AML-193 (cell line): ENCODE measurements around the gene MUSTN1.

Experiments used
- DNase-seq, 2 experiments: peaks; one replicate each; lab custom pipeline; 2025; lab: John Stamatoyannopoulos, UW

MUSTN1 gene

DNA sequence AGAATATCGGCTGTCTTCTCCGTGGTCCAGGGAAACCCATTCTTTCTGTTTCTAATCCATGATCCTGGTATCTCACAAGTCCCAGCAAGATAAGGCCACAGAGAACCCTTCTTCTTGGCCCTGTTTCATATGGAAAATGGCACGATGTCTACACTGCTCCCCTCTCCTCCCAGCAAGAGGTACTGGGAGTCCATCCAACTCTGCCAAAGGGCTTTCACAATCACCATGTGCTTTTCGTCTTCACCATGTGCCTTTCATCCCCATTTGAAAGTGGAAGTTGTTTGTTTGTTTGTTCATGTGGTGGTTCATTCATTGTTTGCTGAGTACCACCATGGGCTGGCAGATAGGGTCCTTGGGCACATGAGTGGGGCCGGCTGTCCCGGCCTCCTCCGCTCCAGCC, 34.7 kb downstream of the MUSTN1 start:
- no peak for DNase-seq

DNA sequence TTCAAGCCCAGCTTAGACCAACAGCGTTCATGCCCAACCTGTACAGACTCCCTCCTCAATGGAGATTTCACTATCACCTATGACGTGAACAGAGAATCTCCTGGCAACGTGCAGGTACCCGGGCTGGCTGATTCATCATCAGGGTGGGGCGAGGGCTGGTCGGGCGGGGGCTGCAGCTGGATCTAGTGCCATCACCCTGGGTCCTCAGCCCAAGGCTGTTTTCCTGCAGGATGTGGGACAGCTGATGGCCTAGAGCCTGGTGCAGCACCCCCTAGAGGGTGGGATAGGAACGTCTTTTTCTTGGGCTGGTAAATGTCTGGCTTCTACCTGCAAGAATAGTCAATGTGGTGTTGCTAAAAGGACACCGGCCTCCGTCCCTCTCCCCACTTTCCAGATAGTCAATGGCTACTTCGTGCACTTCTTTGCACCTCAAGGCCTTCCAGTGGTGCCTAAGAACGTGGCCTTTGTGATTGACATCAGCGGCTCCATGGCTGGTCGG, 35.8 kb downstream of the MUSTN1 start:
- peak; percentile 13 to 54 for DNase-seq

DNA sequence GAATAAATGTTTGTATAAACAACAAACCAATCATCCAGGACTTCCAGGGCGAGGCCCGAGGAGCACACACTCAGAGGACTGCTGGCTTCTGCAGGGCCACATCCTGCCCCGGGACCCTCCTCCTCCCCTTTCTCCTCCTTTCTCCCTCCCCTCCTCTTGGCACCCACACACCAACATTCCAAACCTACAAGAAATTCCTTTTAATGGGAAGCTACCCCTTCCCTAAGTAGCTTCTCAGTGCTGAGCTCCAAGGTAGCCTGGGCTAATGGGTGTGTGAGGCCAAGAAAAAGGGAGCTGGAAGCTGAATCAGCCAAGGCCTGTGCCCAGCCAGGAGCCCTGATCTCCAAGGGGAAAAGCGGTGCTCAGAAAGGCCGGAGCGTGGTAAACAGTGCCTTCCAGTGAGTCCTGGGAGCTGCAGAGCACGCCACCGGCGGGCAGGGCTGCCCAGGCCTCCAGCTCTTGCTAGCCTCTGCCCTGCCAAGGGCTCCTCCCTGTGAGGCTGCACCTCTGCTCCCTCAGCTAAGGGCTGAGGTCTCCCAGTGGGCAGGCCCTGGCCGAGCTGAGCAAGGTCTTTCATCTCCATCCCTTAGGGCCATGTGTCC, 36.3 kb downstream of the MUSTN1 start:
- no peak for DNase-seq

DNA sequence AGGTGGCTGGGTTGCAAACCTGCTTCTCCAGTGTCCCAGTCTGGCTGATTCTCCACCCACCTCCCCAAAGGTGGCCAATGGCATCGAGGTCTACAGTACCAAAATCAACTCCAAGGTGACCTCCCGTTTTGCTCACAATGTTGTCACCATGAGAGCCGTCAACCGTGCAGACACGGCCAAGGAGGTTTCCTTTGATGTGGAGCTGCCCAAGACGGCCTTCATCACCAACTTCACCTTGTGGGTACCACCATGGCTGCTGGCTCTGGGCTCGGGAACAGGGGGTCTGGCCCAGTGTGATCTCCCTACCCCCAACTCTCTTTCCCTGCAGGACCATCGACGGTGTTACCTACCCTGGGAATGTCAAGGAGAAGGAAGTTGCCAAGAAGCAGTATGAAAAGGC, 38.4 kb downstream of the MUSTN1 start:
- no peak for DNase-seq

DNA sequence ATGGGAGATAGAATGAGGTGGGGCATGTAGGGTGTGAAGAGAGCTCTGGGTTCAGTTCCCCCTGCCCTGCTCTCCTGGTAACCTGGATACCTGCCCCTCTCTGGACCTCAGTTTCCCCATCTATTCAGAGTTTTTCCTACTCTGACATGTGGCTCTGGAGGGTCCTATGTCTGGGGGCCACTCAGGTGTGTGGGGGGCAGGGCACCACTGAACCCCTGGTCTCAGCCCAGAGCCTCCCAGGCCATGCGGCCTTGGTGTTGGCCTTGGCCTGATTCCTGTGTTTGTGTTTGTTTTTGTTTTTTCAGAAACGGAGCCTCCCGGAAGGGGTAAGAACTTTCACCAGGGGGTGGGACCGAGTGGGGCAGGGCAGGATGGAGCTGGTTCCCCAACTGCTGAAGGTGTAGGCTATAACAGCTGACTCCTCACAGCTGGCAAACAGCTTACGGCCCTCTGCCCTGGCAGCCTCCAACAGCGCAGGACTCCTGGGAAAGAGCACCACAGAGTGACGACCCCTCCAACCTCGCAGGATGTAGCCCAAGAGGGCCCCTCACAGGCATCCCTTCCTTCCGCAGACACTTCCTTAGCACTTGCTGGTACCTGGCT, 39.4 kb downstream of the MUSTN1 start:
- DNase-seq, result no peak

DNA sequence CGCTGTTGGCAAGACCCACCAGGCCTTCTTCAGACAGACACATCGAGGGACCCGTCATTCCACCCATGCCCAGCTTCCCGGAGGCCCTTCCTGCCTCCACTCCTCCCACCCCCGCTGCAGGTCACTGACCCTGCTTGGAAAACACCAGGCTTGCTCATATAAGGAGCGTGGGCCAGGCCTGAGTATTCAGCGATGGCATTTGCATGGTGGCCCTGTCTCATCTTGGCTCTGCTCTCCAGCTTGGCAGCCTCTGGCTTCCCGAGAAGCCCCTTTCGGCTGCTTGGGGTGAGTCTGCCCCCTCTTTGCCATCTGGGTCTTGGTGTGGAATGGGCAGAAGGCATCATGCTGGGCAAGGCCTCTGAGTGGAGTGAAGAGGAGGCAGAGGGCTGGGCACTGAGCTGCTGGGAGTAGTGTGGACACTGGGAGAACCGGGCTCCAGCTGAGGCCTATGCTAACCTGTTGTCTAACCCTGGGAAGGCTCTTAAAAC, 40.2 kb downstream of the MUSTN1 start, which contains the start of gene ITIH3:
Gene ITIH3, plus strand, starts transcription at position 185 of the 488 bp plus-strand sequence. Its CDS starts 8 bp downstream, at position 193.
- DNase-seq, result no peak

DNA sequence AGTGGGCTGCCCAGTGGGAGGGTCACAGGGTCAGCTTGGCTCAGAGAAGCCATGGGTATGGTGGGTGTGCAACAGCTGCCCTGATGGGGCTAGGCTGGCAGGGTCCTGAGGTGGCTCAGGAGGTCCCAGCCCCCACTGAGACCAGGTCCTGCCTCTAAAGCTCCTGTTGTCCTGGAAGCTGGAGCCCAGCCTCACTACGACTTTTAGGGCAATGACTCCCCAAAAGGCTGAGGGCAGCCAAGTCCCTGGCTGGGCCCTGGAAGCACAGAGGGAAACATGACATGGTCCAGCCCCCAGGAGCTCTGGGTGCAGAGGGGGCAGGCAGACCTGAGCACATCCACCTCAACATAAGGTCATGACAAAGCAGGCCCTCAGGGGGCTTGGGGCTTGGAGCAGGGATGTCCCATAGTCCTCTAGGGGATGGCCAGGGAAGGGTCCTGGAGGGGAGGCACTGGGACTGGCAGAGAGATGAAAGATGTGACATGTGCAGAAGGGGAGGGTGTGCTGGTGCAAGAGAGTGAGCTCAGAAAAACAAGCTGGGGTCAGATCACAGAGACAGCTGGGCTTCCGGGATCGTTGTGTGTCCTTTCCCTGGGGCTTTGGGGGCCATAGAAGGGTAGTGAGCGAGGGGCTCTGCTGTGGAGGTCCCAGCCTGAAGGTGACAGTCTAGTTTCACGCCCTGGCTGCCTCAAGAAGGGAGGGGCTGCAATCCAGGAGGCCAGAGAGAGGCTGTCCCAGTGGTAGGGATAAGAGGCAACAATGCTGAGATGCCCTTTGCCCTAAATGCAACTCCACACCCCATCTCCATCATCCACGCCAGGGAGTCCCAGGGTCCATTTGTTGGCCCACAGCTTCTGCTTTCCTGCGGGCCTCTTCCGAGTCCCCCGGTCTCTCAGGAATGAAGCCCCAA, 40.9 kb downstream of the MUSTN1 start:
- DNase-seq, result no peak

DNA sequence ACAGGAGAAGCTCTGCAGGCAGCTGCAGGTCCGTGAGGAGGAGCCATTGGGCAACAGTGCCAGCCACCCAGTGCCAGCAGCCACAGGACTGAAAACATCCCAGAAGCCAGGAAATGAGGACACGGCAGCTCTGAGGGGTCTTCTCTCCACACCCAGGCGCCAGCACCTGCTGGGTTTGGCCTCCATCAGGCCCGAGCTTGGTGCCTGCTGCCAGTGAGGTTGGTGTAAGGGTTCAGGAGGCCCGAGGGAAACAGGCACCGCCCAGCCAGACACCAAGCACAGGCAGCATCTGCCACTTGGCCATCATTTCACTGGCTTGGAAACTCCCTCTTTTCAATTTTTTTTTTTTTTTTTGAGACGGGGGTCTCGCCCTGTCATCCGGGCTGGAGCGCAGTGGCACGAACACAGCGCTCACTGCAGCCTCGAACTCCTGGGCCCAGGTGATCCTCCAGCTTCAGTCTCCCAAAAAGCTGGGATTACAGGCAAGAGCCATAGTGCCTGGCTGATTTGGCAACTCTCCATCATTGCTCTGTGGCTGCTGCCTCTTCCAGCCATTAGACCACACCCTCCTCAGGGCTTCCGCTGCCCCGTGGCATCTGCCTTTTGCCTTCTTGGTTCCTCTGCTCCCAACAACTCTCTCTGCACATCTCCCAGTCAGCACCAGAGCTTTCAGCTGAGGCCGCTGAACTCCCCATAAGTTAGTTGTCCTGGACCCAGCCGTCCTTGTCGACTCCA, 41.7 kb downstream of the MUSTN1 start:
- no peak for DNase-seq

DNA sequence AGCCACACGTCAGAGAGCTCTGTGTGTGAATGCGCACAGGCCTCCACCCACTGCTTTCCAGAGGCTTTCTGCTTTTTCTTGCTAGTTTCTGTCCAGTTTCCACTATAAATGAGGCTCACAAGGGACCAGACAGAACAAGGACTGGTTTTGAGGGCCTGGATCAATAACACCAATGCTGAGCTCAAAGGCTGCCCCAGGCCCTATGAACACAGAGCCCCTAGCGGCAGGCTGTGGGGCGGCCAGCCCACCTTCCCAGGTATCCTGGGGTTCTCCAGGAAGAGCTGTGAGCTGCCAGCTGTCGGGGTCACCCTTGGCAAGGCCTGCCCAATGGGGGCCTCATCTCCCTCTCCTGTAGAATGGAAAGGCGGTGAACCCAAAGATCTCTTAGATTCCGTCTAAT, 42.4 kb downstream of the MUSTN1 start:
- no peak for DNase-seq

DNA sequence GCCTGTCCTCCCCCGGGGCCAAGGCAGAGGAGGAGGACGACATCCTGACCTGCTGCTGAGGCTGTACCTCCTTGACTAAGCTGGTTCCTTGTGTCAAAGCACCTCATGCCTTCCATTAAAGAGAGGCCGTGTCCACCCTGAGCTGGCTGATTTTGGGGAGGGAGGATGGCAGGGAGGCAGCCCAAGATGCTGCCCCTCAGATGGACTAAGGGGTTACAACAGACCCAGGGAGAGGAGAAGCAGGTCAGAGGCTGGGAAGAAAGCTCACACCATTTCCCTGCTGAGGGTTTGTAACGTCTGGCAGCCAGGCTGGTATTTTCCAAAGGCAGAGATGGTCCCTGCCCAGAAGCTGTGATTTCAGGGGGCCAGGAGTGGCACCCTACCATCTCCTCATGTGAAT, 42.9 kb downstream of the MUSTN1 start:
- no peak for DNase-seq

DNA sequence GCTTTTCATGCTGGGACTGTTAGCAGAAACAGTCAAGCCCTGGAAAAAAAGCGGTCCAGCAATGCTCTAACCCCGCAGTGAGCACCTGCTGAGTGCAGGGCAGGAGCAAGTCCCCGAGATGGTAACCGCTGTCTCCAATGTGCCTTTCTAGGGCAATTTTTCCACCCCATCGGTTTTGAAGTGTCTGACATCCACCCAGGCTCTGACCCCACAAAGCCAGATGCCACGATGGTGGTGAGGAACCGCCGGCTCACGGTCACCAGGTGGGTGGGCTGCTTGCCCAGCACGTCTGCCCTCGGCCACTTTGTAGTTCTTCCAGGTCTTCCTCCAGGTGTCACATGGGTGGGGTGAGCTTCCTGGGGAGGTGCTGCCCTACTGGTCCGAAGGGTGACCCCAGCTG, 43.5 kb downstream of the MUSTN1 start:
- DNase-seq, result no peak

DNA sequence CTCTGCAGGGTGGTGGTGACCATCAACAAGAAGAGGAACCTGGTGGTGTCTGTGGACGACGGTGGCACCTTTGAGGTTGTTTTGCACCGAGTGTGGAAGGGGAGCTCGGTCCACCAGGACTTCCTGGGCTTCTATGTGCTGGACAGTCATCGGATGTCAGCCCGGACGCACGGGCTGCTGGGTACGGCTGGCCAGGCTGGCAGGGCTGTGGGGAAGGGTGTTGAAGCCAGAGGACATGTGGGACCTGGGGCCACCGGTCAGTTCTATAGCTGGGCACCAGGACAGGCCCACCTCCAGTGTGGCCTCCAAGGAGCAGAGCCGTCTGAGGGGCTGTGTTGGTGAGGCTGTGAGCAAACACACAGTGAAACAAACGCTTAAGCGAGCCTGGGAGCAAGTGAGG, 44.1 kb downstream of the MUSTN1 start:
- DNase-seq, result no peak

DNA sequence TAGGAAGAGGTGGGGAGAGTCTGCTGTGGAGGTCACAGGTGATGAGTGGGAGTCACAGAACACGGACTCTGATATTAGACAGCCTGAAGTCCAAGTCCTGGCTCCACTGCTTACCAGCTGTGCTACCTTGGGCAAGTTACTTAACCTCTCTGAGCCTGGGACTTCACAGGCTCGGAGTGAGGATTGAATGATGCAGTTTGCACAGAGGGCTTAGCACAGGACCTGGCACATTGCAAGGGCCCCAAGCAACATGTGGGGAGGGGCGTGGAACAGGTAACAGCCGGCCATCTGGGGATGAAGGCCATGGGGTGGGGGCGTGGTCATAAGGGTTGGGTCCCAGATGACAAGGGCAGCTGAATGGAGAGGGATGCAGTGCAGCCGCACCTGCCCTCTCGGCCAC, 44.5 kb downstream of the MUSTN1 start:
- DNase-seq, result no peak

DNA sequence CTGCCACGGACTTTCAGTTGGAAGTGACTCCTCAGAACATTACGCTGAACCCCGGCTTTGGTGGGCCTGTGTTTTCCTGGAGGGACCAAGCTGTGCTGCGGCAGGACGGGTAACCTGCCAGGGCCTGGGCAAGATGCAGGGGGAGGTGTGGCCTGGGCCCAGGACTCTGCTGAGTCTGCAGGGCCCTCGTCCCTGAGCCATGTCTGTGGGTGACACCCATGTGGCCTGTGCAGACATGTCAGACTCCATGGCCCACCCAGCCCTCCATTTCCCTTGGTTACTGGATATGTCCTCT, 45.1 kb downstream of the MUSTN1 start:
- no peak for DNase-seq

DNA sequence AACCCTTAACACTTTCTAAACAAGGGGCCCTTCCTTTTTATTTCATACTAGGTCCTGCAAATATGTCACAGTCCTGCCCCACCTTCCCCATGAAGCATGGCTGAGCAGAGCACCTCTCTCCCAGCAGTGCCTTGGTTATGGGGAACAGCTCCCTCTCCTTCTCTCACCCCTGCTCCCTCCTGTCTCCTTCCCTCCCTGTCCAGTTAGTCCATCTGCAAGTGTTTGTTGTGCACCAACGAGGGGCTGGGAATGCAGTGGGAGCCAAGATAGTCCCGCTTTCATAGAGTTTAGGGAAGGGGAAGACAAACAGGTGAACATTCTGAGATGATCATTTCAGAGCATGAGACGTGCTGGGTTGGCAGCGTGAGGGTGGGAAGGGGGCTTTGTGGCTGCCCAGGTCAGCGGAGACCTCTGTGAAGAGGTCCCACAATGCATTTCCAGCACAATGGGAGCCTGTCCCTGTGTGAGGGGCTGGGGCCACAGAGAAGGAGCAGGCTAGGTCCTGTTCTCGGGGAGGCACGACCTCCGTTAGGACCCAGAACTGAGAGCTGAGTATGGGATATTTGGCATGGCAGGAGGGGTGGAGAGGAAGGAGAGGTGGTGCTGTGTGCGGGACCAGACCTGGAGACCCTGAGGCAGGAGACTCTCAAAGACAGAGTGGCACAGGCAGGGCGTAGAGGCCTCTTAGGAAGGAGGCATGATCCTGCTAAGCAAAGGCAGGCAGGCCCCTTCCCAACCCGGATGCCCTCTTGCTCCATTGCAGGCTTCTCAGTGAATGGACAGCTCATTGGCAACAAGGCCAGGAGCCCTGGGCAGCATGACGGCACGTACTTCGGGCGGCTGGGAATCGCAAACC, 45.7 kb downstream of the MUSTN1 start:
- no peak for DNase-seq

DNA sequence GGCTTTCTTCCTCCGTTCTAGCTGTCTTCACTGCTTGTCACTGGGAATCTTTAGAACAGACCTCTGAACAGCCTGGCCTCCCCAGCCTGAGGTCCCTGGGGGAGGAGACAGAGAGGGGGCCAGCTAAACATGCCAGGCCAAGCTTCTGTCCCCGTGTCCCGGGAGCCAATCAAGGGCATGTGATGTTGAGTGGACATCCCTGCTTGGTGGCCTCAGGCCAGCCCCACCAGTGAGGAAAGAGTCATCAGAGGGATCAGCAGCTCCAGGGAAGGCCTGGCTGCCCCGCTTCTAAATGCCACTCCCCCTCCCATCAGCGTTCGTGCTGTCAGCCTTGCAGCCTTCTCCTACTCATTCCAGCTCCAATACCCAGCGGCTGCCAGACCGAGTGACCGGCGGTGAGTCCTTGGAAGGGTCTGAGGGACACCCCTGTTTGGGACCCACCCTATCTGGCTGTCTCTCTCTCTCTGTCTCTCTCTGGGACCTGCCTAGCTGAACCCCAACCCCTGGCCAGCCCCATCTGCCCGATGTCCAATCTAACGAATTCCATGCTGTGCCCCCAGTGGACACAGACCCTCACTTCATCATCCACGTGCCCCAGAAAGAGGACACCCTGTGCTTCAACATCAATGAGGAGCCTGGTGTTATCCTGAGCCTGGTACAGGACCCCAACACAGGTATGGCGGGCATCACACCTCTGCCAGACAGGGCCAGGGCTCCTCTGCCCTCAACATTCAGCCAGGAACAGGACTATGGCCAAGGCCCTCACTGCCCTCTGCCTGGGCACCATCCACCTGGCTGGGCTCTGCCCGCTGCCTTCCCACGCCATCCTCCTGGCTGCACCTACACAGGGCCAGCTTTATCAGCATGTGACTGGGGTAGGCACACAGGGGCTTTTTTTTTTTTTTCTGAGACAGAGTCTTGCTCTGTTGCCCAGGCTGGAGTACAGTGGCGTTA, 46.9 kb downstream of the MUSTN1 start:
- DNase-seq, result no peak

DNA sequence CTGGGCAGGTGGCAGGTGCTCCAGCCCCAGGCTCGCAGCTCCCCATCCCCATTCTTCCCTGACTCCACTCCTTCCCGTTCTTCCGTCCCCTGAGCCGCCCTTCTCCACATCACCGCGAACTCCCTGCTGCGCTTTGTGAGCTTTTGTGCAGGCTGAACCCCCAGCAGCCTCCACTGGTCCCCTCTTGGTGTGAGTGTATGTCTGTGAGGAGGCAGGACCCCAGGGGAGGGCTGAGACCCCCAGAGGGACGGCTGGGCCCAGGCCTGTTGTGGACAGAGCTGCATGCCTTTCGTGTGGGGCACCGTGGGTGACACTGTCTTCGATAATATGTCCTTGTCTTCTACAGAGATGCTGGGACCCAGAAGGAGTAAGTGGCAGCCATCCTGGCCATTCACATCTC, 47.6 kb downstream of the MUSTN1 start:
- no peak for DNase-seq

DNA sequence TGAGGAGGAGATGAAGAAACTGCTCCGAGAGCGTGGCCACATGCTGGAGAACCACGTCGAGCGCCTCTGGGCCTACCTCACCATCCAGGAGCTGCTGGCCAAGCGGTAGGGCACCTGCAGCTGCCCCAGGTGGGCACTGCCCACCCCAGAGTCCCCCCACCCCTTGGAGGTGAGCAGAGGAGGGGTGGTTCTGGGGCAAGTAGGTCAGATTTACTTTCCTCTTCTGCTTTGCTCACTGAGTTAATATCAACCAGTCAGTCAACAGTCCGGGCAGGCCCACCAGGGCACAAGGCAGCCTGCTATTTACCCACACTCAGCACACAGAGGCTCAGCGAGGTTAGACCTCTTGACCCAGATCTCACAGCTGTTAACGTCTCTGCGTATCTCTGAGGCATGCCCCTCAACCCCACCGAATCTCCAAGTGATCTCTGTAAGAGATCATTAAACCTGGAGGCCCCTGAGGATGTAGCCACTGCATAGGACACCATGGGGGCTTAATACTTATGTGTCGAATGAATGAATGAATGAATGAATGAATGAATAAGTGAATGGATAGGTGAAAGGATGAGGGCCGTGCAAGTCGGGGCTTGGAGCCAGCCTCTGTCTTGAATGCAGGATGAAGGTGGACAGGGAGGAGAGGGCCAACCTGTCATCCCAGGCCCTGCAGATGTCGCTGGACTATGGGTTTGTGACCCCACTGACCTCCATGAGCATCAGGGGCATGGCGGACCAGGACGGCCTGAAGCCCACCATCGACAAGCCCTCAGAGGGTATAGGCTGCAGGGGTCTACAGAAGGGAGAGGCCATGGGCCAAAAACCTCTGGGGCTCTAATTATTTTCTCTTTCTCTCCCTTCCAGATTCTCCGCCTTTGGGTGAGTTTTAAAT, 48.2 kb downstream of the MUSTN1 start:
- no peak for DNase-seq

DNA sequence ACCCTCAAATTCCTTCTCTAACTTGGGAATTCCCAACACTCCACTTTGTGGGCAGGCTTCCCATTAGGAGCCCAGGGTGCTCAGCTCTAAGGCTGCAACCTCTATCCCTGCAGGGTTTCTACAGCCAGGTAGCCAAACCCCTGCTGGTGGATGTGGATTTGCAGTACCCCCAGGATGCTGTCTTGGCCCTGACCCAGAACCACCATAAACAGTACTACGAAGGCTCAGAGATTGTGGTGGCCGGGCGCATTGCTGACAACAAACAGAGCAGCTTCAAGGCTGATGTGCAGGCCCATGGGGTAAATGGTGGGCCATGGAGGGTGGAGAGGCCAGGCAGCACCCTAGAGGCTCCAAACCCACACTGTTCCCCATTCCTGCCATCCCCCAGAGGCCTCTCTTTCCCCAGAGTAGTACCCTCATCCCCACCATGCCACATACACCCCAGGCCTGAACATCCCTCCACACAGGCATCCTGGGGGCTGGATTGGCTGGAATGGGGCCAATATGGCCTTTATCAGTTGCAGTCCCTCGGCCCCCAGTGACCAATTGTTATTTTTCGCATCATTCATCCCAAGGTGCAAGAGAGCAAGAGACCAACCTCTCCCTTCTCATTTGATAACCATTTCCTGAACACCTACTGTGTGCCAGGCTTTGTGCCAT, 49.8 kb downstream of the MUSTN1 start:
- DNase-seq, result no peak
